ENCODE results near the gene THSD7B.

GRCh38 chr2:137521653-137522619 lies 756.6 kb downstream of the THSD7B start:
- TF ChIP-seq ZNF274 (IDR thresholded peaks at IDR 0.05; ENCODE audit: low read depth, low read length) (no peak), YY1 (IDR thresholded peaks at IDR 0.05; ENCODE audit: insufficient read depth, insufficient read length) (no peak)
